IPS-NIHi7 (cell line): Measurements from ENCODE around the gene ZNF587B.
"Not testable (repeated sequence)": the region's sequence is repeated elsewhere in the genome, so short reads cannot be mapped to it uniquely, and the experiment has no call there.

ENCODE experiments used
- DNase-seq: peaks from one replicate; pipeline ENCODE4 v3.0.0; 2012; ENCODE audit warnings: mixed read lengths; ENCODE audit errors: extremely low spot score

ZNF587B gene

DNA sequence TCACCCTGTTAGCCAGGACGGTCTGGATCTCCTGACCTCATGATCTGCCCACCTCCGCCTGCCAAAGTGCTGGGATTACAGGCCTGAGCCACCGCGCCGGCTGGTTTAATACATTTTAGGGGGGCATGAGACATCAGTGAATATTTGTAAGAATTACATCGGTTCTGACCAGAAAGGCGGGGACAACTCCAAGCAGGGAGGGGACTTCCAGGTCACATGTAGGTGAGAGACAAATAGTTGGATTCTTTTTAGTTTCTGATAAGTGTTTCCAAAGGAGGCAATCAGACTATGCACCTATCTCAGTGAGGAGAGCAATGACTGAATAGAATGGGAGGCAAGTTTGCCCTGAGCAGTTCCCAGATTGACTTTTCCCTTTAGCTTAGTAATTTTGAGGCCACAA is 11.7 kb upstream of the ZNF587B start:
- DNase-seq = no peak

DNA sequence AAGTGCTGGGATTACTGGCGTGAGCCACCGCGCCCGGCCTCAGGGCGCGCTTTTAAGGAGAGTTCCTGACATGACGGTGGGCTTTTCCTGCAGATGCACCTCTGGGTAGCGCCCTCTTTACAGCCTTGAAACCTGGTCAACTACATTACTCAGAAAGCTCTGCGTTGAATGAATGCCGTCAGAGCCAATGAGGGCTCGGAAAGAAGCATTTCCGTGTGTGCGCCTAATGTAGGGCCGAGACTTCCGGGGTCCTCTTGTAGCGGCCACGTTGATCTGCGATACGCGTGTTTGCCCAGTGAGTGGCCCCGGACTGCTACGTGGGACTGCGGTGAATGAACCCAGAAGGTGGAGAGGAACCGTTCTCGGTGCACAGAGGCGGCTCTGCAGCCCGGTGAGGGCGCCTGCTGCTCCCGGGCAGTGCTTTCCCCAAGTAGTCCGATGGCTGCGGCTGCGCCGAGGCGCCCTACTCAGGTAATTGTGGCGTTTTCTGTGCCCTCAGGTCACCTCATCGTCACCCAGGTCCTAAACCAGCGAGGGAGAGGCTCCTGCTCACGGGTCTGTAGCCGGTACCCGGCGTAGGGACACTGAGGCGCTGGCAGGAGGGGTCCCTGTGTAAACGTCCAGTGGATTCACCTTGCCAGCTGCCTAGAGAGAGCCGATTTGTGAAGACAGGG is 10.5 kb upstream of the ZNF587B start:
- peak; percentile 84 for DNase-seq

DNA sequence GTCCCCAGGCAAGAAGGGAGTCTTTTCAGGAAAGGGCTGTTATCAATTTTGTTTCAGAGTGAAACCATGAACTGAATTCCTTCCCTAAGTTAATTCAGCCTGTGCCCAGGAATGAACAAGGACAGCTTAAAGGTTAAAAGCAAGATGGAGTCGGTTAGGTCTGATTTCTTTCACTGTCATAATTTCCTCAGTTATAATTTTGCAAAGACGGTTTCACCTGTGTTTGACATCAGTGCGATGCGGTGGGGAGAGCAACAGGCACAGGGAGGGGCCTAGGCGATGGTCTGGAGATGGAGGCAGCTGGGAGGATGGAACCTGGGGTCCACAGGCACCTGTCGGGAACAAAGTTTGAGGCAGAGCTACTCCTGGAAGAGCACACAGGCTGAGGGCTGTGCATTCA is 9.5 kb upstream of the ZNF587B start:
- DNase-seq = no peak

DNA sequence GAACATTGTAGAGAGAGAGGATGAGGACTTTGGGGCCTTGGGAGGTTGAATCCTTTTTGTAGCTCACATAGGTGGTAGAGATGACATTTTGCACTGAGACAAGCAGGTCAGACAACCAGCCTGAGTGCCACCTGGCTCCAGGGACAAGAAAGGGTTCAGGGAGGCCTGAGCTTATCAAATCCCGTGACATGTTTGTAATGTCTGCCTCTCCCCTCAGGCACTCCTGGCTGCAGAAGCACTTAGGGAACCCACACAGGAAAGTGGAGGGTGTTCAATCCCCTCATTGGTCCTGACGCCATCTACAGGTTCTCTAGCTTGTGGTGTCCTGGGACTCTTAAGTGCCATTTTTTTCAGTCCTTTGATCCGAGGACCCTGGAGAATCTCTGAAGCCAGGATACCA is 9.0 kb upstream of the ZNF587B start:
- DNase-seq = not testable (repeated sequence)

DNA sequence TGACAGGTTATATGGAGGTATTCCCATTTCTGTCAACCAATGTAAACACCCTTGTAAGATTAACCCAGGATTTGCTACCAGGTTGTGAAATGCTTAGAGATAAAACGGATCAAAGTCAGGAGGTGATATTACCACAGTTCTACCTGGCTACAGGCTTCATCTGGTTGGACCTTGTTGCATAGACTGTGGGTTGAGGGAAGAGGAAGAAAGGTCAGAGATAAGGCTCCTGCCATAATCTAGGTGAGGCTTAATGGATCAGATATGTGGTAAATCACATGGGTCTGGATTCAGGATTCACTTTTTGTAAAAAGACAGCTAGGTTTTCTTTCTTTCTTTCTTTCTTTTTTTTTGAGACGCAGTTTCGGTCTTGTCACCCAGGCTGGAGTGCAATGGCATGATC is 8.6 kb upstream of the ZNF587B start:
- DNase-seq = not testable (repeated sequence)

DNA sequence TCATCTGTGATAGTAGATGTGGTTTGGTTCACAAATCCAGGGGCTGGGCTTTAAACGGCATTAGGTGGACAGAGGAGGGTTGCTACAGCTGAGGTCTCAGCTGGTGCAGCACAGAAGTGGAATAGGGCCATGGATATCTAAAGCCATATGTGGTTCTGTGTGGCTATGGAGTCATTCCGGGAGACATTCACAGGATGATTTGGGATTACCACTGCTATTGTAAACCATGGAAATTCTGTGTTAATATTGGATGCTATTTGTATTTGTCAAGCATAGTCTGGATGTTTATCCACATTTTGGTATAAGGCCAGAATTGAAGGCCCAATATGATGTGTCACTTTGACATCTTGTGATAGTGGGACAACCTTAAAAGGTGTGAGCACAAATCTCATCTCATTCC is 6.9 kb upstream of the ZNF587B start:
- DNase-seq = not testable (repeated sequence)

DNA sequence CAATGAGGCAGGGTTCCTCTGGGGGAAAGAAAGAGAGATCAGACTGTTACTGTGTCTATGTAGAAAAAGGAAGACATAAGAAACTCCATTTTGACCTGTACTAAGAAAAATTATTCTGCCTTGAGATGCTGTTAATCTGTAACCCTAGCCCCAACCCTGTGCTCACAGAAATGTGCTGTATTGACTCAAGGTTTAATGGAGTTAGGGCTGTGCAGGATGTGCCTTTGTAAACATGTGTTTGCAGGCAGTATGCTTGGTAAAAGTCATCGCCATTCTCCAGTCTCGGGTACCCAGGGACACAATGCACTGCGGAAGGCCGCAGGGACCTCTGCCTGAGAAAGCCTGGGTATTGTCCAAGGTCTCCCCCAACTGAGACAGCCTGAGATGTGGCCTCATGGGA is 6.5 kb upstream of the ZNF587B start:
- DNase-seq = not testable (repeated sequence)

DNA sequence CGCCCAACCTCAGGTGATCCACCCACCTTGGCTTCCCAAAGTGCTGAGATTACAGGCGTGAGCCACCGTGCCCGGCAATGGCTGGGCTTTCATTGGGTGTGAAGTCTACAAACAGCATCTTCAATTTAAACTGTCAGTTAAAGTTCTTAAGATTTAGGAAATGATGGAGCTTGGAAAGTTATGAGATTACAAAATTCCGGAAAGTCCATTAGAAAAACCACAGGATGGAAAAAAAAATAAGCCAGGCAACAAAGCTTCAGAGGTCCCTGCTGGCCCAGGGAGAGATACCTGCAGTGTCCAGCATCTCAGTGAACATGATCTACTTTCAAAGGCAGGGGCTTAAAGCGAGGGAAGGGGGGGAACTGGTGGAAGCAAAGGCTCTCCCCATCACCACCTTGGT is 4.6 kb upstream of the ZNF587B start:
- no peak for DNase-seq

DNA sequence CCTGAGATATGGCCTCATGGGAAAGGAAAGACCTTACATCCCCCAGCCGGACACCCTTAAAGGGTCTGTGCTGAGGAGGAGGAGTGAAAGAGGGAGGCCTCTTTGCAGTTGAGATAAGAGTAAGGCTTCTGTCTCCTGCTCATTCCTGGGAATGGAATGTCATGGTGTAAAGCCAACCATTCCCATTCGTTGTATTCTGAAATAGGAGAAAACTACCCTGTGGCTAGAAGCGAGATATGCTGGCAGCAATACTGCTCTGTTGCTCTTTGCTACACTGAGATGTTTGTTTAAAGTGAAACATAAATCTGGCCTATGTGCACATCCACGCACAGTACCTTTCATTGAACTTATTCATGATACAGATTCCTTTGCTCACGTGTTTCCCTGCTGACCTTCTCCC is 783 bp upstream of the ZNF587B start:
- DNase-seq = no peak

DNA sequence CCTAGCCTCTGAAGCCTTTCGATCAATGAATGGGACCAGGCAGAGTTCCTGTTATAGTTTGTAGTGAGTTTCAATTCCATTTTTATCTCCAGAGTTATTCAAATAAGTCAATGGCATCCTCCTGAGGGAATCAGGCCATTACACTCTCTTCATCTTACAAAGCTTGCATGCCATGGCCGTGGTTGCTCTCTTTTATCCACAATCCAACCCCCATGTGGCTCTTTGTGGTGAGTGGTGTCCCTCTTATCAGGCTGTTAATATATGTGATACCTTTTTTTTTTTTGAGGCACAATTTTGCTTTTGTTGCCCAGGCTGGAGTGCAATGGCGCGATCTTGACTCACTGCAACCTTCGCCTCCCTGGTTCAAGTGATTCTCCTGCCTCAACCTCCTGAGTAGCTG is 6.9 kb downstream of the ZNF587B start:
- DNase-seq = not testable (repeated sequence)

DNA sequence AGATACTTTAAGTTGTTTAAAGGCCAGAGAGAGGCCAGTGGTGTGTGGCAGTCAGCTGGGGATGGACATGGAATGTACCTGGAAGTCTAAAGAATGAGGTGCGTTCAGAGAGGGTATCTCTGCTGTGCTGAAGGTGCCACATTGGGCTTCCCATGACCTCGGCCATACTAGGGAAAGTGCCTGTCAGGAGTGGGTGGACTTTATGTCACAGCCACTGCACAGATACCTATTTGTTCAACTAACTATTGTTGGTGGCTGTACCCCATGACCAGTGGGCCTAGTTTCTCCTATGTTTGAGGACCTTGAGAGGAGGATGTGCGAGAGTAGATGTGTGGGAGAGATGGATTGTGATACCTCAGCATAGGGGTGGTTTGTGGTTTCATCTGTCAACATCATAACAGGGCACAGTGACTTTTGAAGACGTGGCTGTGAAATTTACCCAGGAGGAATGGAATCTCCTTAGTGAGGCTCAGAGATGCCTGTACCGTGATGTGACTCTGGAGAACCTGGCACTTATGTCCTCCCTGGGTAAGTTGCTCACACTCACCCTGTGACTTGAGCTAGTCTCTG is 8.6 kb downstream of the ZNF587B start:
- DNase-seq = not testable (repeated sequence)

DNA sequence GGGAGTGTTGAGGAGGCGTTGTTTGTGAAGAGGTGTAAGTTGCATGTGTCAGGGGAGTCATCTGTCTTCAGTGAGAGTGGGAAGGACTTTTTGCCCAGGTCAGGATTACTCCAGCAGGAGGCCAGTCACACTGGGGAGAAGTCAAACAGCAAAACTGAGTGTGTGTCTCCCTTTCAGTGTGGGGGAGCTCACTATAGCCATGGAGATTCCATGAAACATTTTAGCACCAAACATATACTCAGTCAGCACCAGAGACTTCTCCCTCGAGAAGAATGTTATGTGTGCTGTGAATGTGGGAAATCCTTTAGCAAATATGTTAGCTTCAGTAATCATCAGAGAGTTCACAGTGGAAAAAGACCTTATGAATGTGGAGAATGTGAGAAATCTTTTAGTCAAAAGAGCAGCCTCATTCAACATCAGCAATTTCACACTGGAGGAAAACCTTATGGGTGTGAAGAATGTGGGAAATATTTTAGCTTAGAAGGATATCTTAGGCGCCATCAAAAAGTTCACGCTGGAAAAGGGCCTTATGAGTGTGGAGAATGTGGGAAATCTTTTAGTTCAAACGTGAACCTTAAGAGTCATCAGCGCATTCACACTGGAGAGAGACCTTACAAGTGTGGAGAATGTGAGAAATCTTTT is 11.1 kb downstream of the ZNF587B start:
- DNase-seq = no peak

DNA sequence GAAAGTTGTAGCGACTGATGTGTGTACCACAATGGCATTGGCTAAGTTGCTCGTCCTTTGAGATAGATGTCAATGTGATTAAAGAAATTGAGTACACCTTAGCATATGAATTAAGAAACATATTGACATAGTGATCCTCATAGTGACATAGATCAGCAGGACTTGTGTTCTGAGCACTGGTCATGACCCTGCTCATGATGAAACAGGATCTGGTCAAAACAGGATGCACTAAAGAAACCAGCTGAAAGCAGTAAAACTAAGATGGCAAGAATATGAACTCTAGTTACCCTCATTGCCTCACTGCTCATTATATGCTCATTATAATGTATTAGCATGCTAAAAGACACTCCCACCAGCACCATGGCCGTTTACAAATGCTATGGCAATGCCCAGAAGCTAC is 17.1 kb downstream of the ZNF587B start:
- DNase-seq = not testable (repeated sequence)

DNA sequence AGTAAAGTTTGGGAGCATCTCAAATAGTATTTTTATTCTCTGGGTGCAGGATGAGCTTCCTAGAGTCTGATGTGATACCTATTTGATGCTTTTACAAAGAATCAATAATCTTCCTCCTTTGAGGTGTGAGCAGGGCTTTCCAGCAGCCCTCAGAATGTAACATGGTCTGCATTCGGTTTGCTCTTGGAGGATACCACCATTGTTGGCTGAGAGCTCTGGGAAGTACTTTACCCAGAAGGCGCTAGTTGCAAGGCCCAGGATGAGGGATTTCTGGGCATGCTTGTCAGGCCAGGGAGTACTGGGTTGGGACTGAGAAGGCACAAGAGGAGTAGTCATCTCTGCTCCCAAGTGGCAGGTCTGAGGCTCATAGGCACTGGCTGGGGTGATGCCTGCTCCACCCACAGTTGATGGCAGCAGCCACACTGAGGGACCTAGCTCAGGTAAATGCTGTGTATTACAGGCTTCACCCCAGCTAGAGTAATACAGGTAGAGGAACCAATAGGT is 19.1 kb downstream of the ZNF587B start:
- DNase-seq = not testable (repeated sequence)

DNA sequence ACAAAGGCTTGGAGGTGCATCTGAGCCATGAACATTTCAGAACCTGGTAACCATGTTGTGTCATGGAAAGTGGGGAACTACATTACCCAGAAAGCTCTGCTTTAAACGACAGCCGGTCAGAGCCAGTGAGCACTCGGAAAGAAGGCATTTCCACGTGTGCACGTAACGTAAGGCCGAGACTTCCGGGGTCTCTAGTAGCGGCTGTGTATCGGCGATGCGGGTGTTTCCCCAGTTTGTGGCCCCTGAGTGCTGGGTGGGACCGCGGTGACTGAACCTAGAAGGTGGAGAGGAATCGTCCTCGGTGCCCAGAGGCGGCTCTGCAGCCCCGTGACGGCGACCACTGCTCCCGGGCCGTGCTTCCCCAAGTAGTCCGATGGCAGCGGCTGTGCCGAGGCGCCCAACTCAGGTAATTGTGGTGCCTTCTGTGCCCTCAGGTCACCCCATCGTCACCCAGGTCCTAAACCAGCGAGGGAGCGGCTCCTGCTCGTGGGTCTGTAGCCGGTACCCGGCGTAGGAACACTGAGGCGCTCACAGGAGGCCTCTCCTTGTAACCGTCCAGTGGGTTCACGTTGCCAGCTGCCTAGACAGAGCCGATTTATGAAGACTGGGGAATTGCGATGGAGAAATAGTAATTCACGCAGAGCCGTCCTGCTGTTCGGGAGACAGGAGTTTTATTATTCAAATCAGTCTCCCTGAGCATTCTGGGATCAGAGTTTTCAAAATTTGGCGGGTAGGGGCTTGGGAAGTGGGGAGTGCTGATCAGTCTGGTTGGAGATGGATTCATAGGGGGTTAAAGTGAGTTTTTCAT is 19.8 kb downstream of the ZNF587B start, which contains the start of gene ZNF587:
Gene ZNF587 (plus strand): TSS at position 194 of the 808 bp plus-strand sequence. CDS start 180 bp downstream, at position 374.
- peak; percentile 67 for DNase-seq

DNA sequence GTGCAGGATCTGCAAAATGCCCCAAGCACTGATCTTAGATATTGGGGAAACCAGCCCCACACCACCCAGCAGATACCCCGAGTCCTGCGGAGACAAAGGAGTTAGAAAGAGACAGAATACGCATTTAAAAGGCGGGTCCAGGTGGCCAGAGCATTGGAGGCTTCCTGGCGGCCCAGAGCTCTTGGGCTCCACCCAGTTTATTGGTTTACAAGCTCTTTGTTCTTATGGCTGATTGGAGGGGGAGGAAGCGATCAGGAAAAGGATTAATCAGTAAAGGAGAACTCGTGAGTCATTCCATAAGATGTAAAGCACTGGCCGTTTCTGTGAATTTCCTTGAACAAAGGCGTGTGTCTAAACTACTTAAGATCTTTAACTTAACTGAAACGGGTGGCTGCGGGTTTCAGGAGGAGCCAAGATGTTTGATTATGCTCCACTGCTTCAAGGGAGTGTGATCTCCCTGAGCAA is 20.5 kb downstream of the ZNF587B start:
- DNase-seq = peak; percentile 32

DNA sequence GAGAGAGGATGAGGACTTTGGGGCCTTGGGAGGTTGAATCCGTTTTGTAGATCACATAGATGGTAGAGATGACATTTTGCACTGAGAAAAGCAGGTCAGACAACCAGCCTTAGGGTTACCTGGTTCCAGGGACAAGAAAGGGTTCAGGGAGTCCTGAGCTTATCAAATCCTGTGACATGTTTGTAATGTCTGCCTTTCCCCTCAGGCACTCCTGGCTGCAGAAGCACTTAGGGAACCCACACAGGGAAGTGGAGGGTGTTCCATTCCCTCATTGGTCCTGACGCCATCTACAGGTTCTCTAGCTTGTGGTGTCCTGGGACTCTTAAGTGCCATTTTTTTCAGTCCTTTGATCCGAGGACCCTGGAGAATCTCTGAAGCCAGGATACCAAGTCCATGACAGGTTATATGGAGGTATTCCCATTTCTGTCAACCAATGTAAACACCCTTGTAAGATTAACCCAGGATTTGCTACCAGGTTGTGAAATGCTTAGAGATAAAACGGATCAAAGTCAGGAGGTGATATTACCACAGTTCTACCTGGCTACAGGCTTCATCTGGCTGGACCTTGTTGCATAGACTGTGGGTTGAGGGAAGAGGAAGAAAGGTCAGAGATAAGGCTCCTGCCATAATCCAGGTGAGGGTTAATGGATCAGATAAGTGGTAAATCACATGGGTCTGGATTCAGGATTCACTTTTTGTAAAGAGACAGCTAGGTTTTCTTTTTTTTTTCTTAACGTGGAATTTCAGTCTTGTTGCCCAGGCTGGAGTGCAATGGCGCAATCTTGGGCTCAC is 21.9 kb downstream of the ZNF587B start:
- not testable (repeated sequence) for DNase-seq

DNA sequence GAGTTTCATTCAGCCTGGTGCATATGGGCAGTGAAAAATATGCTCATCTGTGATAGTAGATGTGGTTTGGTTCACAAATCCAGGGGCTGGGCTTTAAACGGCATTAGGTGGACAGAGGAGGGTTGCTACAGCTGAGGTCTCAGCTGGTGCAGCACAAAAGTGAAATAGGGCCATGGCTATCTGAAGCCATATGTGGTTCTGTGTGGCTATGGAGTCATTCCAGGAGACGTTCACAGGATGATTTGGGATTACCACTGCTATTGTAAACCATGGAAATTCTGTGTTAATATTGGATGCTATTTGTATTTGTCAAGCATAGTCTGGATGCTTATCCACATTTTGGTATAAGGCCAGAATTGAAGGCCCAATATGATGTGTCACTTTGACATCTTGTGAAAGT is 24.0 kb downstream of the ZNF587B start:
- not testable (repeated sequence) for DNase-seq

DNA sequence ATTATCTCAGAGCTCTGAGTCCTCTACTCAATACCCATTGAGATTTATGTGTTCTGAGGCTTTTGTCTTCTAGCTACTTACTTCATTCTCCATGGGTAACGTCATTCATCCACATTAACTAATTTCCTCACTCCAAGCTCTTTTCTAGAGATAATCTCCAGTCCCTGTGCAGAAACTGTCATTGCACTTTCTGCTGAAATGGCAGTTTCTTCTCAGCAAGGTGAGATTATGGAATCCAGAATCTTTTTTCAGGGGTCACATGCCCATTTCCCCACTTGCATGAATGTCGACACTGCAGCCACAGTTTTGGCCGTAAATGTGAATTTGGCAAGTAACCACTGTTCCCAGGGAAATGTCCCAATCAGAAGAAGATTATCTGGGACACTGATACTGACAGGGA is 32.3 kb downstream of the ZNF587B start:
- not testable (repeated sequence) for DNase-seq

DNA sequence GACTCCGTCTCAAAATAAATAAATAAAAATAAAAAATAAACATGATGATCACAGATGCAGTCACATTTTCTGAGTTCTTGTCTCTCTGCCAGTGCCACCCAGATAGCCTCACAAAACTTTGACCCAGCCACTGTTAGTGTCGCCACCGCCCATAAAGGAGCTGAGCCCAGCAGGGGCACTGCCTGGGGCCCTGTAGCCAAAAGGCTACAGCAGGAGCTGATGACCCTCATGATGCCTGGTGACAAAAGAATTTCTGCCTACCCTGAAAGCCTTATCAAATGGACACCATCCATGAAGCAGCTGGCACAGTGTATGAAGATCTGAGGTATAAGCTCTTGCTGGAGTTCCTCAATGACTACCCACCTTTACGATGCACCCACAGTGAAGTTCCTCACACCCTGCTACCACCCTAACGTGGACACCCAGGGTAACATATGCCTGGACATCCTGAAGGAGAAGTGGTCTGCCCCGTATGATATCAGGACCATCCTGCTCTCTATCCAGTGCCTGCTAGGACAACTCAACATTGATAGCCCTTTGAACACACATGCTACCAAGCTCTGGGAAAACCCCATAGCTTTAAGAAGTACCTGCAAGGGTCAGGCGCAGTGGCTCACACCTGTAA is 37.9 kb downstream of the ZNF587B start:
- no peak for DNase-seq

DNA sequence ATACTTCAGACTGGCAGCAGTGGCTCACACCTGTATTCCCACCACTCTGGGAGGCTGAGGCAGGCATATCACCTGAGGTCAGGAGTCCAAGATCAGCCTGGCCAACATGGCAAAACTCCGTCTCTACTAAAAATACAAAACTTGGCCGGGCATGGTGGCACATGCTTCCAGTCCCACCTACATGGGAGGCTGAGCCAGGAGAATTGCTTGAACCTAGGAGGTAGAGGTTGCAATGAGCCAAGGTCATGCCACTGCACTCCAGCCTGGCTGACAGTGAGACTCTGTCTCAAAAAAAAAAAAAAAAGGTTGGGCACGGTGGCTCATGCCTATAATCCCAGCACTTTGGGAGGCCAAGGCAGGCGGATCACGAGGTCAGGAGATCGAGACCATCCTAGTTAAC is 39.6 kb downstream of the ZNF587B start:
- not testable (repeated sequence) for DNase-seq
